PC-9 (cell line): ENCODE results near the gene DOCK6.

ENCODE experiments used
- CTCF ChIP-seq: fragments of 200-600 bp; sonication (generic); conservative IDR thresholded peaks from 2 replicates; pipeline ENCODE4 v1.6.1; 2017; ENCODE audit warnings: mixed run types, antibody characterized with exemption, mild to moderate bottlenecking, moderate library complexity
- EZH2 ChIP-seq: fragments of 200-600 bp; sonication (generic); IDR thresholded peaks from 2 replicates; pipeline ENCODE4 v1.8.0; 2017; ENCODE audit warnings: antibody characterized with exemption, low read depth

GRCh38 chr19:11263726-11264125, 1.4 kb upstream of the DOCK6 start:
- TF ChIP-seq CTCF (no peak), EZH2 (no peak)
